Epidermal melanocyte (primary cell): ENCODE results near the gene ANKS3.

Experiments
- DNase-seq: peaks from one replicate; pipeline ENCODE4 v3.0.0; 2011; ENCODE audit warnings: low spot score; ENCODE audit not compliant: insufficient read length

ANKS3 gene, protein sequence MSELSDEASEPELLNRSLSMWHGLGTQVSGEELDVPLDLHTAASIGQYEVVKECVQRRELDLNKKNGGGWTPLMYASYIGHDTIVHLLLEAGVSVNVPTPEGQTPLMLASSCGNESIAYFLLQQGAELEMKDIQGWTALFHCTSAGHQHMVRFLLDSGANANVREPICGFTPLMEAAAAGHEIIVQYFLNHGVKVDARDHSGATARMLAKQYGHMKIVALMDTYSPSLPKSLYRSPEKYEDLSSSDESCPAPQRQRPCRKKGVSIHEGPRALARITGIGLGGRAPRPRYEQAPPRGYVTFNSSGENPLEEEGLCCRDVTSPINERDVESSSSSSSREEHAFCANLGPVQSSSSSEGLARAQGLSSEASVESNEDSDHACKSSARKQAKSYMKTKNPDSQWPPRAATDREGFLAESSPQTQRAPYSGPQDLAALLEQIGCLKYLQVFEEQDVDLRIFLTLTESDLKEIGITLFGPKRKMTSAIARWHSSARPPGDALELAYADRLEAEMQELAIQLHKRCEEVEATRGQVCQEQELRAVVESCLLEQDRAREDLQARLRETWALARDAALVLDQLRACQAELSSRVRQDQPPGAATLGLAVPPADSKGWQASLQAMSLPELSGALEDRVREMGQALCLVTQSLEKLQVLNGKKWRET

DNA sequence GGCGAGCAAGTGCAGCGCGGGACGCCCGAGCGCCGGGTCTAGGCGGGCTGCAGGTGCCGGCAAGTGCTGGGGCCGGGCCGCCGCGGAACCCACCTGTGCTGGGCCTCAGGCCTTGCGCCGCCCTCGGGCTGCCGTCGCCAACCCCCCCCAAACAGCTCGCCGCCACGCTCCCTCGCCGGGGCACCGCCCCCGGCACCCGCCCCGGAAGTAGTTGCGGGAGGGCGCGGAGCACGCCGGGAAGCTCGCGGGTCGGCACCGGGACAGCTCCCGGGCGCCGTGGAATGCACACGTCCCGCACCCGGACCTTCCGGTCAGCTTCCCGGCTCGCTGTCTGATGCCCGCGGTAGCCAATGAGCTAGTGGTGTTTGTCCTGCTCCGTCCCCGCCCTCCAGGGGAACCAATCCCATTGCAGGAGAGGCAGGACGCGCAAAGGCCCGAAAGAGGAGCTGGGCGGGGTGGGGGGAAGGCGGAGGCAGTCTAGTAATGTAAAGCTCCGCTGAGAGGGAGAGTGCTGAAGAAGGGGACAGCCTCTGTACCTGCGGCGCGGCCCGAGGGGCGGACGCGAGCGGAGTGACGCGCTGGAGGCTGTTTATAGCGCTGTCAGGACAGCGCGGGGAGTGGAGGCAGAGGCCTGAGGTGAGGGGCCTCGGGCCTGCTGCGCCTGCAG lies at the start of gene ANKS3, which contains the start of gene DNAAF8:
Gene ANKS3, minus strand, starts transcription at position 209 of the 667 bp plus-strand sequence. CDS start 4,122 bp downstream, outside the sequence.
Gene DNAAF8, plus strand, starts transcription at position 475 of the 667 bp plus-strand sequence. CDS start 1,978 bp downstream, outside the sequence.
- DNase-seq: peak; percentile 95

DNA sequence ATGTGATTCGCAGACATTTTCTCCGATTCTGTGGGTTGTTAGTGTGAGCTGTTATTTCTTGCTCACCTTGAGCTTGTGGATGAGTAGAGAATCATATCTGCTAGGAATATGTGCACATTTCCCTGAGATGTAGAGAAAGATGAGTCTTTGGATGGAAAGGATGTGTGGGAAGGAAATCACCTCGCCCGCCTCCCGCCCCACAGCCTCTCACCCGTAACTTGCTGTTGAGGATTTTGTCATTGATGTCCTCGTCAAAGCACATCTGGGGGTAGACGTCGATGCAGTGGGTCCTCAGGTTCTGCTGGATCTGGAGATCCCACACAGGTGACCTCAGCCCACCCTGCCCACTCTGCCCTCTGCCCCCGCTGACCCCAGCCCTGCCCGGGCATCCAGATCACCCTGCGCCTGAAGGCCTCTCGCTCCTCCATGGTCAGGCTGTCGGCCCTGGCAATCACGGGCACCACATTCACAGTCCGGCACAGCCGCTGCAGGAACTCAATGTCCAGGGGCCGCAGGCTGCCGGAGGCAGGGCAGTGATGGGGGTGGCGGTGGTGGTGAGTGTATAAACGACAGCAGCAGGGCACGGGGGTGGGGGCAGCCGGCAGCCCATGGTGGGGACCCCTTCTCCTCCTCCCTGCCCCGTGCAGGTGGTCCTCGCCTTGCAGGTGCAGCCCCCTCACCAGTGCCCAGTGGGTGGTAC lies 49.3 kb upstream of the ANKS3 start:
- DNase-seq: no peak

DNA sequence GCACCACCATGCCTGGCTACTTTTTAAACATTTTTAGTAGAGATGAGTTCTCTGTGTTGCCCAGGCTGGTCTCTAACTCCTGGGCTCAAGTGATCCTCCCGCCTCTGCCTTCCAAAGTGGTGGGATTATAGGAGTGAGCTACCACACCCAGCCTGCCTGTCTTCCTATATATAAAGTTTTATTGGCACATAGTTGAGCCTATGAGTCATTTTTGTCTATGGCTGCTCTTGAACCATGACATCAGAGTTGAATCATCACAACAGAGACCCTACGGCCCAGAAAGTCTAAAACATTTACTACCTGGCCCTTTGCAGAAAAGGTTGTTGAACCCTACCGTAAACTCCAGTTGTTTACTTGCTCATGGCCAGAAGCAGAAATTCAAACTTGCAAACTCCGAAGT lies 46.2 kb upstream of the ANKS3 start:
- no peak for DNase-seq

DNA sequence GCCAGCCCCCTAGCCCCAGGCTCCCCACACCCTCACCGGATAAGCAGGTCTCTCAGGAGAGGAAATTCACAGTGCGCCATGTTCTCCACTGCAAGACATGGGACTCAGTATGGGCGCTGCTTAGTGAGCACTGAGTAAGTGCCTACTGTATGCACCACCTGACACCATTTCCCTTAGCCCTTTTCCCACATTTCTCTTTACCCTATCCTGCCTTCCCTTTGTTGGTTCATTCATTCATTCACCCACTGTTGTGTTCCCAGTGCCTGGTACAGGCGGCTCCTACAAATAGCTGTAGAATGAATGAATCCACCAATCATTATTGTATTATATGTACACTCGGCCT lies 44.0 kb upstream of the ANKS3 start:
- DNase-seq: no peak

DNA sequence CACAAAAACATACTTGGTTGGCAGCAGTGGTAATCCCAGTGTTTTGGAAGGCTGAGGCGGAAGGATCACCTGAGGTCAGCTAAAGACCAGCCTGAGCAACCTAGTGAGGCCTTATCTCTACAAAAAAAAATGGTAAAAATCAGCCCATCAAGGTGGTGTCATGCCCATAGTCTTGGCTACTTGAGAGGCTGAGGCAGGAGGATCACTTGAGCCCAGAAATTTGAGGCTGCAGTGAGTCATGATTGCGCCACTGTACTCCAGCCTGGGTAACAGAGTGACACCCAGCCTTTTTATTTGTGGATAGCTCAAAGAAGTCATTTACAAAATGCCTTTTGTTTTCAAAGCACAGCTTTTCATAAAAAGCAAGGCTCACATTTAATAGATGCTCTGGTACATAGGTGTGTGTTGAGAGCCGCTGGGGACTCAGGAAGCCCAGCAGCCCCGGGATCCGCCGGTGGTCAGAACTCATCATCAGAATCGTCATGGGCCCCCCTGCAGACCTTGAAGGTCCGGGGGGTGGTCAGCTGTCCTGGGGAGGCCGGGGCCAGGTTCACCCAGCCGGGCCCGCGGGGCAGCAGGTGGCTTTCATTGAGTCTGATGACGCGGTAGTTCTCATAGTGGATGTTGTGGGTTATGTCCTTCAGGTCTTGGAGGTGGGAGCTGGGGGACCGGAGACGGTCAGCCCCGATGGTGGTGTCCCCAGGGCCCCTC lies 43.4 kb upstream of the ANKS3 start:
- no peak for DNase-seq

DNA sequence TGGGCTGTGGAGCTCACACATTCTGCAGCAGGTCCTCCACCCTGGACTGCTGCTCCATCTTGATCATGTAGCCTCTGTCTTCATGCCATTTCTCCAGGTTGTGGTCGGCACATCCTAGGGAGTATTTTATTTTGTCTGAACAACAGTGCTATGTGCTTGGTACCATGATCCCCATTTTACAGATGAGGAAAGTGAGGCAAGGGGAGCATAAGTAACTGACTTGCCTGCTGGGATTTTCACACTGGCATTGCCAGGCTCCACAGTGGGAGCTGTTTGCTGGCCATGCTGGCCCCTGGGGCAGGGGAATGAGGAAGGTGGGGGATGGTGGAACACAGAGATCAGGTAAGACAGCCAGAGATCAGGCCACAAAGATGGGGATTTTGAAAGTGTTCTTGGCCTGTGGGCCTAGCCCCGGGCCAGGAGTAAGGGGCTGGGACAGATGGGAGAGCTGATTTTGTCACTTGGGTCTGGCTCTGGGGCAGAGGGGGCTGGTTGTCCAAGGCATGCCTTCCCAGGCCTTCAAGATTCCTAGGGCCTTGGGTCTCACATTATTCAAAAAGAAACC lies 42.2 kb upstream of the ANKS3 start:
- DNase-seq: no peak

DNA sequence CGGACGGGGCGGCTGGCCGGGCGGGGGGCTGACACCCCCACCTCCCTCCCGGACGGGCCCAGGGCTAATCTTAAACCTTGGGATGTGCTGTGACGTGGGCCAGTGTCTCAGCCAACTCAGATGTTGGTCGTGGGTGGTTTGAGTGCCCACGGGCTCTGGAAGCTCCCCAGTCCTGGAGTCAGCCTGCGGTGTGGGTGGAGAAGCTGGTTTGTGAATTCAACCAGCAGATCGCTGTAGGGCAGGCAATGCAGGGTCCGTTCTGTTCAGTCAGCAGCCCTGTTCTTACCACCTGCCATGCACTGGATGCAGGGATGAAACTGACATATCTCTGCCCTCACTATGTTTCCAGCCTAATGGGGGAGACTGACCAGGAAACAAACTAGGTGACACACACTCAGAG lies 40.9 kb upstream of the ANKS3 start:
- DNase-seq: no peak

DNA sequence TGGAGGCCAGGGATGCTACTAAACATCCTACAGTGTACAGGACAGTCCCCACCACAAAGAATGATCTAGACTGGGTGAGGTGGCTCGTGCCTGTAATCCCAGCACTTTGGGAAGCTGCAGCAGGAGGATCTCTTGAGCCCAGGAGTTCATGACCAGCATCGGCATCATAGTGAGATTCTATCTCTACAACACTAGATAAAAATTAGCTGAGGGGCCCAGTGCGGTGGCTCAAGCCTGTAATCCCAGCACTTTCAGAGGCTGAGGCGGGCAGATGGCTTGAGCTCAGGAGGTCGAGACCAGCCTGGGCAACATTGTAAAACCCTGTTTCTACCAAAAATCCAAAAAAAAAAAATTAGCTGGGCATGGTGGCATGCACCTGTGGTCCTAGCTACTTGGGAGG lies 38.3 kb upstream of the ANKS3 start:
- DNase-seq: no peak

DNA sequence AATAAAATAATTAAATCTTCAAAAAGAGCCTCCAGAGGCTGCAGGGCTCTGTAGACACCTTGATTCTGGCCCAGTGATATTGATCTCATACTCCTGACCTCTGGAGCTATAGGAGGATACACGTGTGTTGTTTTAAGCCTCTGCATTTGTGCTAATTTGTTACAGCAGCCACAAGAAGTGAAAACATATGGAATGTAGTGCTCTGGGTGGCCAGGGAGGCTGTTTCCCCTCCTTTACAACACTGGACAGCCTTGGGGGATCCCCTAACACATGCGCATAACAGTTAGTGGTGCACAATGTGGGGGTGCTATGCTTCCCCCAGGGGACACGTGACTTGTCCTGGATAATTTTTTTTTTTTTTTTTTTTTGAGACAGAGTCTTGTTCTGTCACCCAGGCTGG lies 37.6 kb upstream of the ANKS3 start:
- DNase-seq: no peak

DNA sequence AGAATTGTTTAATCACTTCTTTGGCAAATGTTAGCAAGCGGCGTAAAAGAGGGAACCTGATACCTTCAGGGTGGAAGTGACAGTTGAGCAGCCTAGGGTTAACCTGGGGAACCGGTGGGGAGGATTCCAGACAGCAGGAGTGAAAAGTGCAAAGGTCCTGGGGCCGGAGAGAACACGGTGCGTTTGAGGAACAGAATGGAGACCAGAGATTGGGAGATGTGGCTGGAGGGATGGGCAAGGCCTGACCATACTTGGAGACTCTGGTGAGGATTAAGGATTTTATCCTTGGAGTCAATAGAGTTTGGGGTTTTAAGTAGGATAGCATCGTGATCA lies 35.2 kb upstream of the ANKS3 start:
- DNase-seq: no peak

DNA sequence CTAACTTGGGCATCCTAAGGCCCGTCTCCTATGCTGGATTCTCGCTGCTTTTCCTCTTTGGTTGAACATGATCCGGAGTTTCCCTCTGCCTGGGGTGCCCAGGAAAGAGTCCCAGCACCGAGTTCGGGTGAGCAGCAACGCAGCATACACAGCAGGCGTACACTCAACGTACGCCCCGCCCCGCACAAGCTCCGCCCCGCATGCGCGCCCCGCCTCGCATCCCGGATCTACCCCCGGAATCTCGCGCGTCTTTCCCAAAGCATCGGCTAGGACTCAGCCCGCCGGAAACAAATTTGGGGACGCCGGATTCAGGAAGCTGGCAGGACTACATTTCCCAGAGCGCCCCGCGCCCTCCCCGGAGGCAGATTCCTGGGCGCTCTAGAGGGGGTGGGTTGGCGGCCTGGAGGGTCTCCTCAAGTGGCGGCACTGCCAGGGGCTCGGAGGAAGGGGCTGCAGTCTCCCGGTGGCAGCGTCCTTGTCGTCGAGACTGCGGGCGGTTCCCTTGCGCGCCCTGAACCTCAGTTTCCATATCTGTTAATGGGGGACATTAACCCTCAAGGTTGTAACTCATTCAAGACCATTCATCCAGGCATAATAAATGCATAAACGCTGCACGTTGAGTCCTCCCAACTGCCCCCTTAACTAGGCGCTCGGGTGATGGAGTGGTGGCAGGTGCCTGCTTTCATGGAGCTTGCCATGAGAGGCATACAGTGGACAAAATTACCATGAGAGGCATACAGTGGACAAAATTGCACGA lies 34.7 kb upstream of the ANKS3 start:
- peak; percentile 96 for DNase-seq

DNA sequence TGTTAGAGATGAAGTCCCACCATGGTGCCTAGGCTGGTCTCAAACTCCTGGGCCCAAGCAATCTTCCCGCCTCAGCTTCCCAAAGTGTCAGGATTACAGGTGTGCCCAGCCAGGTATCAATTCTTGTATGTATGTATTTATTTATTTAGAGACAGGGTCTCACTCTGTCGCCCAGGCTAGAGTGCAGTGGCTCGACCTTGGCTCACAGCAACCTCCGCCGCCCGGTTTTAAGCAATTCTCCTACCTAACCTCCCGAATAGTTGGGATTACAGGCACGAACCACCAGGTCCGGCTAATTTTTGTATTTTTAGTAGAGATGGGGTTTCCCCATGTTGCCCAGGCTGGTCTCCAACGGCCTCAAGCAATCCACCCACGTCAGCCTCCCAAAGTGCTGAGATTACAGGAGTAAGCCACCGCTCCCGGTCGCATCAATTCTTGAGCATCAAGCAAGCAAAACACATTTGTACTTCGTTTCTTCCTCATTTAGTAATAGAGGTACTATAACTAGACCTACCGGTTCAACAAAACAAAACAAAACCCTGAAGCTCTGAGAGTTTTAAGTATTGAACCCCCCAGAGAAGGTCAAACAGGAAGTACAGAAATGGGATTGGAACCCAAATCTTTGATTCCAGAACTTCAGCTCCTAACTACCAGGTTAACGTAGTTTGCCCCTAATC lies 33.9 kb upstream of the ANKS3 start:
- no peak for DNase-seq

DNA sequence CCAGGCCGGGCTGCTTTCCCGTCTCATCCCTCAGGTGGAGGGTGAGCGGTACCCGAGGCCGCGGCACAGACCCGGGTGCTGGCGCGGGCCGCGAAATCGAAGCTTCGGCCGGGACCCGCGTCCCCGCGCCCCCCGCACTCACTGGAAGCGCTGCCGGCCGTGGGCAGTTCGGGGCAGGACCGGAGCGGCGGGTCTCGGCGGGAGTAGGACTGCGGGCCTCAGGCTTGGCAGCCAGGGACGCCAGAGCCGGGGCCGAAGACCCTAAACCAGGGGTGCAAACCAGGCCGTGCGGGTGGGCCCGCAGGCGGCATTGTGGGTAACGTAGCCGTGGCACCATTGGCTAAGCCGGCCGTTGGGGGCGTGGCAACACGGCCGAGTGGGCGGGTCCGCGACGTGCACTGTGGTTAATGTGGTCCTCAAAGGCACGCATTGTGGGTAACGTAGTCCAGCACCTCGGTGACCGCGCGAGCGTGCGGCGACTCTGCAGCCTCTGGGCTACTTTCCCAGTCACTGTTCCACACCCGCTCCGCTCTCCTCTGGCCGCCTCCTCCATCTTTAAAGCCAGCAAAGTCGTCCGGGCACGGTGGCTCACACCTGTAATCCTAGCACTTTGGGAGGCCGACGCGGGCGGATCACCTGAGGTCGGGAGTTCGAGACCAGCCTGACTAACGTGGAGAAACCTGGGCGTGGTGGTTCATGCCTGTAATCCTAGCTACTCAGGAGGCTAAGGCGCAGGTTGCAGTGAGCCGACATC lies 33.0 kb upstream of the ANKS3 start, which contains the start of gene ZNF500:
Gene ZNF500, minus strand, starts transcription at position 288 of the 754 bp plus-strand sequence. CDS start 1,184 bp downstream, outside the sequence.
- DNase-seq: peak; percentile 93

DNA sequence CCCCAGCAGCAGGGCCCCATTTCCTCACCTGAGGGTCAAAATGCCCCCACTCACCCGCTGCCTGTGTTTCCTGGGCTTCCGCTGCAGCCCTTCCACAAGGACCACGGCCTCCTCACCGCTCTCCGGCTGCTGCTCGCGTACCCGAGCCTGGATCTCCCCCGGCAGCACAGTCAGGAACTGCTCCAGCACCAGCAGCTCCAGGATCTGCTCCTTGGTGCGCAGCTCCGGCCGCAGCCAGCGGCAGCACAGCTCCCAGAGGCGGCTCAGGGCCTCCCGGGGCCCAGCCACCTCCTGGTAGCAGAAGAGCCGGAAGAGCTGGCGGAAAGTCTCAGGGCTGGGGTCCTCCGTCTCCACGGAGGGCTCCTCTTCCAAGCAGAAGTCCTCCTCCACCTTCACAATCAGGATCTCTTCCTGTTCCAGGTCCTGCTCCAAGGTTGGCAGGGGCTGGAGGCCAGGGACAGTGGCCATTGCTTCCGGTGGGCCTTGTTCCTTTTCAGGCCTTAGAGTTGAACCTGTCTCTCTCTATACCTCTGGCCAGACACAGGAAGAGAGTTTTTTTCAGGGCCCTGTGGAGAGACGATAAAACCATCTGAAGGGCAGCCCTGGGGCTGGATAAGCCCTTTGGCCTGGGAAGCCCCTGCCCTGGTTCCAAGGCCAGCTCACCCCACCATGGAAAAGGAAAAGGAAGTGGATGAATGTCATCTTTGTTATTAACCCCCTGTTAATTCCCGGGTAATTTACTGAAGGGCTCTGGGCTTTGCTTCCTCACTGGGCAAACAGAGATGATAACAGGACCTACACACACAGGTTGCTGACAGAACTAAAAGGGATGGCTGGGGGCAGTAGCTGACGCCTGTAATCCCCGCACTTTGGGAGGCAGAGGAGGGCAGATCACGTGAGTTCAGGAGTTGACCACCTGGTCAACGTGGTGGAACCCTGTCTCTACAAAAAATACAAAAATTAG lies 31.7 kb upstream of the ANKS3 start:
- DNase-seq: no peak

DNA sequence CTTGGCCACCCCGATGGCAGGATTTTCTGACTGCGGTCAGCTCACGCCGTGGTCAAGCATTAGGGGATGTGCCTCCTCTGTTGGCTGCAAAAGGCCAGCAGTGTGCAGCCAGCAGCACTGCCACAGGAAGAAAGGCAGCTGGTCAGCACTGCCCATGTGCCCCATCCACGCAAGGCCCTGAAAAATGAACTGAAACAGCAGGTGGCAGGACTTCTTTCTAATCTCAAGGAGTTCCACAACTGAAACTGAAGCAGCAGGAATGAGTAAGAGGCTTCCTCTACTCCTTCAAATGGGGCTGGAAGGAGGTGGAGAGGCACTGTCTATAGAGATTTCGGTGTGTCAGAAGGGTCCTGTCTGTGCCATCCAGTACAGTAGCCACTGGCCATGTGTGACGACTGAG lies 29.7 kb upstream of the ANKS3 start:
- DNase-seq: no peak

DNA sequence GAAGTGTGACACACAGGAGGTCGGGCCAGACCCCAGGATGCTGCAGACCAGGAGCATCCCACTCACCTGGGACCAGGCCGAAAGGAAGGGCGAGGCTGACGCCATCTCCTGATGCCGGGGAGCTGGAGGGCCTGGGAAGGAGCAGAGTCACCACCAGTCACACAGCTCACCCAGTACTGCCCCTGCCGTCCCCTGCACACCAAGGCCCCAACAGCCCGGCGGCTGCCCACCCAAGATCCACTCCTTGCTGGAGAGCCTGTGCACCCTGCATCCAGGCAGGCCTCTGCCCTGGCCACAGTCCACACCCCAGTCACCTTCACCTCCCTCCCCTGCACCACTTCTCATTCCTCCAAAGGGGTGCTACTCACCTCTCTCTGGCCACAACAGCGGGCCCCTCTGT lies 28.1 kb upstream of the ANKS3 start:
- no peak for DNase-seq

DNA sequence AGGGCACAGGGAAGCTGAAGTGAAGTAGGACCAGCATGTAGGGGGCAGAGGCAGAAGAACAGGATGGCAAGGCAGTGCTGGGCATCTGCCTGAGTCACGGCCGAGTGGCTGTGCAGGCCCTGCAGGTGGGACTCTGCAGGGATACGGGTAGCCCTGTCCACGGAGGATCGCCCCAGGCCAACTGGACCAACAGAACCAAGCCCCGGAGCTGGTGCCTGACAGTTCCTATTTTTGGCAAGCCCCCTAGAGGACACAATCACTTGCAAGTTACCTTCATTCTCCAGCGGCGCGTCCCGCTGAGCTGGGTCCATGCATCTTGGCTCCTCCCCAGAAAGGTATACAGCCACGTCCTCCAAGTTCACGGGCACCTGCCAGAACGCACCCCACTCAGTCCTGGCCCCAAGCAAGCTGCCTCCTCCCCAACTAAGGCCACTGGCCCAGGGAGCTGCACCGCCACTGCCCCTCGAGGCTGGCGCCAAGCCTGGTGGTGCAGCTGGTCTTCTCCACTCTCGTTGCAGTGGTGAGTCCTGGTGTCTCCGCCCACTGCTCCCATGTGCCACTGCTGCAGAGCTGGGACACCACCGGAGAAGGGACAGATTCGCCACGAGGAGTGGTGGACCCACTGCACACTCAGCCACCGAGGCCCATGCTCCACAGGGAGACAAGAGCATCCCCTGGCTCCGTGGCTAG lies 26.3 kb upstream of the ANKS3 start:
- DNase-seq: no peak
